Measurements from ENCODE around the gene GMDS. TPM values are rescaled to one million over a fixed set of nuclear protein-coding genes. Genes with fewer than 3 reads are reported as not detected.
"Not testable (repeated sequence)": the region's sequence is repeated elsewhere in the genome, so short reads cannot be mapped to it uniquely, and the experiment has no call there.

Gene GMDS
- polyA plus RNA-seq, 1 of the 3 experiments (the other 2 are of a cell fraction) = 12.3 TPM

DNA sequence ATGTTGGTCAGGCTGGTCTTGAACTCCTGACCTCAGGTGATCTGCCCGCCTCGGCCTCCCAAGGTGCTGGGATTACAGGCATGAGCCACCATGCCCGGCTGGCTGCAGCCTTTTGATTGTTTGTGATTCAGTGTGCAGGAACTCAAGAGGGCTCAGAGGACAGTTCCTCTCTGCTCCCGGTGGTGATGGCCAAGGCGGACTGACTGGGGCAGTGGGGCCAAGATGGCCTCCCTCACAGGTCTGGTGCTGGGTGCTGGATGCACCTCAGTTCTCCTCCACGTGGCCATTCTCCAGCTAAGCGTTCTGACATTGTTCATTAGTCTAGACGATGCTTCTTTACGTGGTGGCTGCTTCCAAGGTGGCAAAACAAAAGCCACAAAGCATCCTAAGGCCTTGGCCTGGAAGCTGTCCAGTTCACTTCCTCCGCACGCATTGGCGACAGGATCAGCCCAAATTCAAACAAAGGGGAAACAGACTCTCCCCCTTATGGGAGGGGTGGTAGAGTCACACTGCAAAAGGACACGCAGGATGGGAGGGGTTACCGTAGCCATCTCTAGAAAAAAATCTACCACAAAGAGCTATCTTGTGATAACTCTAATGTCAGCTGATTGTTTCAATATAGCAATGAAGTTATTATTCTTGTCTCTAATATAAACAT, 488.8 kb downstream of the GMDS start:
- ChIA-PET POLR2A (interaction anchor here (0.8 kb wide), 1 partner anchor 10 kb away, joined by 3 read pairs; no protein-coding TSS in a partner anchor), CTCF (no interaction called here)
- no peaks in the 10 kb centered on the region for H3K9me2 ChIP-seq
- H3K9ac ChIP-seq = no peak overlapping the region
- no peak for TF ChIP-seq EP300 (IDR thresholded peaks at IDR 0.05; ENCODE audit: borderline replicate concordance in 1 of 2, low read depth in 1 of 2, low read length in 1 of 2)
- no peak for TF ChIP-seq POLR2AphosphoS5 (IDR thresholded peaks at IDR 0.05; ENCODE audit: low read depth, low read length)
- TF ChIP-seq FOXM1 (IDR thresholded peaks at IDR 0.05; ENCODE audit: low read depth) = no peak
- no peak for TF ChIP-seq TCF12 (IDR thresholded peaks at IDR 0.05)
- TF ChIP-seq, protein P1, sequence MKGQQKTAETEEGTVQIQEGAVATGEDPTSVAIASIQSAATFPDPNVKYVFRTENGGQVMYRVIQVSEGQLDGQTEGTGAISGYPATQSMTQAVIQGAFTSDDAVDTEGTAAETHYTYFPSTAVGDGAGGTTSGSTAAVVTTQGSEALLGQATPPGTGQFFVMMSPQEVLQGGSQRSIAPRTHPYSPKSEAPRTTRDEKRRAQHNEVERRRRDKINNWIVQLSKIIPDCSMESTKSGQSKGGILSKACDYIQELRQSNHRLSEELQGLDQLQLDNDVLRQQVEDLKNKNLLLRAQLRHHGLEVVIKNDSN (IDR thresholded peaks at IDR 0.05; ENCODE audit: borderline replicate concordance, low read depth) = no peak
- no peak for TF ChIP-seq SIN3A (IDR thresholded peaks at IDR 0.05; ENCODE audit: borderline replicate concordance, low read depth, low read length)
- no peak for TF ChIP-seq NFIC (IDR thresholded peaks at IDR 0.05; ENCODE audit: borderline replicate concordance)
- no peak for TF ChIP-seq RAD21 (IDR thresholded peaks at IDR 0.05; ENCODE audit: low read length)
- no peak for TF ChIP-seq RFX5 (IDR thresholded peaks at IDR 0.05; ENCODE audit: low read length)
- TF ChIP-seq FOSL2 (IDR thresholded peaks at IDR 0.05; ENCODE audit: borderline replicate concordance, low read depth) = no peak
- peaks cover 0 to 8% of the 10 kb centered on the region in 2 experiments; a peak in 2 of 4 replicates for H3K4me1 ChIP-seq (ENCODE audit: control insufficient read depth in 1 of 2, insufficient read depth in 2 of 2, low read depth in 1 of 2, low read length in 1 of 2)
- no peaks in the 10 kb centered on the region for H4K20me1 ChIP-seq (ENCODE audit: insufficient read depth)
- no peak overlapping the region for H3K4me3 ChIP-seq (ENCODE audit: low read depth in 2 of 2, low read length in 1 of 2)
- DNase-seq = no peak
- H3K36me3 ChIP-seq (replicated peaks in 1 of 2; ENCODE audit: control insufficient read depth in 1 of 2, insufficient read depth in 2 of 2, low read length in 1 of 2) = no peaks in the 10 kb centered on the region
- no peaks in the 10 kb centered on the region for H3K27me3 ChIP-seq (ENCODE audit: insufficient read depth)
- no peak overlapping the region for H3K27ac ChIP-seq (ENCODE audit: low read depth in 2 of 2, low read length in 1 of 2)
- no peak overlapping the region for H2AFZ ChIP-seq (ENCODE audit: low read depth)
- WGBS (ENCODE audit: low lambda C conversion rate) = 84% methylated on average over 12 of the region's 14 CpGs
- no peaks in the 10 kb centered on the region for H3F3A ChIP-seq (replicated peaks; ENCODE audit: insufficient read depth)
- H3K9me3 ChIP-seq = no peaks in the 10 kb centered on the region
- no peak overlapping the region for H3K4me2 ChIP-seq
- no peaks in the 10 kb centered on the region for H3K79me2 ChIP-seq (ENCODE audit: insufficient read depth)

DNA sequence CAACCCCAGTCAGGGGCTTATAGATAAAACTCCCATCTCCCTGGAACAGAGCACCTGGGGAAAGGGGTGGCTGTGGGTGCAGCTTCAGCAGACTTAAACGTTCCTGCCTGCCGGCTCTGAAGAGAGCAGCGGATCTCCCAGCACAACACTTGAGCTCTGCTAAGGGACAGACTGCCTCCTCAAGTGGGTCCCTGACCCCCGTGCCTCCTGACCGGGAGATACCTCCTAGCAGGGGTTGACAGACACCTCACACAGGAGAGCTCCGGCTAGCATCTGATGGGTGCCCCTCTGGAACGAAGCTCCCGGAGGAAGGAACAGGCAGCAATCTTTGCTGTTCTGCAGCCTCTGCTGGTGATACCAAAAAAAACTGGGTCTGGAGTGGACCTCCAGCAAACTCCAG, 494.3 kb downstream of the GMDS start:
- POLR2A ChIA-PET; H3K4me3 ChIP-seq (ENCODE audit: low read depth in 2 of 2, low read length in 1 of 2); H3F3A ChIP-seq (replicated peaks; ENCODE audit: insufficient read depth); H3K9me3 ChIP-seq; H3K79me2 ChIP-seq (ENCODE audit: insufficient read depth); H3K9ac ChIP-seq; H3K4me1 ChIP-seq (ENCODE audit: control insufficient read depth in 1 of 2, insufficient read depth in 2 of 2, low read depth in 1 of 2, low read length in 1 of 2); DNase-seq; H3K27me3 ChIP-seq (ENCODE audit: insufficient read depth); H3K27ac ChIP-seq (ENCODE audit: low read depth in 2 of 2, low read length in 1 of 2); H4K20me1 ChIP-seq (ENCODE audit: insufficient read depth); H3K36me3 ChIP-seq (replicated peaks in 1 of 2; ENCODE audit: control insufficient read depth in 1 of 2, insufficient read depth in 2 of 2, low read length in 1 of 2); H3K4me2 ChIP-seq; H3K9me2 ChIP-seq; H2AFZ ChIP-seq (ENCODE audit: low read depth): not testable (repeated sequence)
- WGBS (ENCODE audit: low lambda C conversion rate) = 94% methylated on average over 5 of the region's 8 CpGs
- CTCF ChIA-PET = interaction anchor here (0.9 kb wide), 1 partner anchor 64 kb away, joined by 3 read pairs; no protein-coding TSS in a partner anchor

DNA sequence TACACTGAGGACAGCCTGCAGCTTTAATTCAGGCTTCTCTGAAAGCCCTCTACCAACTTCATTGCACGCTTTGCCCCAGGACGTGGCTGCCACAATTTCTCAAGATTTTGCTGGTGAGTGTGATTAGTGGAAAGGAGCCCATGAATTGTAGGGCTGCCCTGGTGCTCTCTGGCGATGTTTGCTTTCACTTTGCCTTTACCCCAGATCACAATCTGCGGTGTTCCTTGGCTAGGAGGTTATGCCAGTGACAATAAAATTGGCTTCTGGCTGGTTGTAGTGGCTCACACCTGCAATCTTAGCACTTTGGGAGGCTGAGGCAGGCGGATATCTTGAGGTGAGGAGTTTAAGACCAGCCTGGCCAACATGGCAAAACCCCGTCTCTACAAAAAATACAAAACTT, 496.4 kb downstream of the GMDS start:
- H3K9me3 ChIP-seq = no peaks in the 10 kb centered on the region
- H3K9me2 ChIP-seq = no peaks in the 10 kb centered on the region
- H3F3A ChIP-seq (replicated peaks; ENCODE audit: insufficient read depth) = no peaks in the 10 kb centered on the region
- ChIA-PET POLR2A (no interaction called here), CTCF (no interaction called here)
- no peaks in the 10 kb centered on the region for H3K79me2 ChIP-seq (ENCODE audit: insufficient read depth)
- H2AFZ ChIP-seq (ENCODE audit: low read depth) = no peak overlapping the region
- H3K36me3 ChIP-seq (replicated peaks in 1 of 2; ENCODE audit: control insufficient read depth in 1 of 2, insufficient read depth in 2 of 2, low read length in 1 of 2) = no peaks in the 10 kb centered on the region
- no peak overlapping the region for H3K4me2 ChIP-seq
- H3K4me3 ChIP-seq (ENCODE audit: low read depth in 2 of 2, low read length in 1 of 2) = no peak overlapping the region
- WGBS (ENCODE audit: low lambda C conversion rate) = 83% methylated on average over 6 of the region's 6 CpGs
- H3K27ac ChIP-seq (ENCODE audit: low read depth in 2 of 2, low read length in 1 of 2) = no peak overlapping the region
- DNase-seq = no peak
- no peaks in the 10 kb centered on the region for H4K20me1 ChIP-seq (ENCODE audit: insufficient read depth)
- H3K9ac ChIP-seq = no peak overlapping the region
- H3K27me3 ChIP-seq (ENCODE audit: insufficient read depth) = no peaks in the 10 kb centered on the region
- no peak for TF ChIP-seq ELF1 (IDR thresholded peaks at IDR 0.05)
- no peak for TF ChIP-seq JUND (IDR thresholded peaks at IDR 0.05)
- no peak for TF ChIP-seq MXI1 (IDR thresholded peaks at IDR 0.05; ENCODE audit: low read depth, low read length)
- no peak for TF ChIP-seq GATA2 (CRISPR knock-in tag; IDR thresholded peaks at IDR 0.05)
- TF ChIP-seq RCOR1 (IDR thresholded peaks at IDR 0.05; ENCODE audit: low read length) = no peak
- peaks cover 0 to 3% of the 10 kb centered on the region in 2 experiments; a peak in 1 of 4 replicates for H3K4me1 ChIP-seq (ENCODE audit: control insufficient read depth in 1 of 2, insufficient read depth in 2 of 2, low read depth in 1 of 2, low read length in 1 of 2)

Measured in SK-N-SH (cell line).